ENCODE results near the gene XRCC2.
"Not testable (repeated sequence)": the region's sequence is repeated elsewhere in the genome, so short reads cannot be mapped to it uniquely, and the experiment has no call there.

The XRCC2 gene

GRCh38 chr7:152675759-152676636 lies at the start of gene XRCC2:
TSS of gene XRCC2 (minus strand) at chr7:152676141. CDS start at chr7:152676079, 62 bp downstream.
- peak; percentile 95 to 98 for DNase-seq (ENCODE audit: low read depth in 2 of 2)

GRCh38 chr7:152723364-152723763 lies 47.4 kb upstream of the XRCC2 start:
- DNase-seq (ENCODE audit: low read depth in 2 of 2), result no peak

DNA sequence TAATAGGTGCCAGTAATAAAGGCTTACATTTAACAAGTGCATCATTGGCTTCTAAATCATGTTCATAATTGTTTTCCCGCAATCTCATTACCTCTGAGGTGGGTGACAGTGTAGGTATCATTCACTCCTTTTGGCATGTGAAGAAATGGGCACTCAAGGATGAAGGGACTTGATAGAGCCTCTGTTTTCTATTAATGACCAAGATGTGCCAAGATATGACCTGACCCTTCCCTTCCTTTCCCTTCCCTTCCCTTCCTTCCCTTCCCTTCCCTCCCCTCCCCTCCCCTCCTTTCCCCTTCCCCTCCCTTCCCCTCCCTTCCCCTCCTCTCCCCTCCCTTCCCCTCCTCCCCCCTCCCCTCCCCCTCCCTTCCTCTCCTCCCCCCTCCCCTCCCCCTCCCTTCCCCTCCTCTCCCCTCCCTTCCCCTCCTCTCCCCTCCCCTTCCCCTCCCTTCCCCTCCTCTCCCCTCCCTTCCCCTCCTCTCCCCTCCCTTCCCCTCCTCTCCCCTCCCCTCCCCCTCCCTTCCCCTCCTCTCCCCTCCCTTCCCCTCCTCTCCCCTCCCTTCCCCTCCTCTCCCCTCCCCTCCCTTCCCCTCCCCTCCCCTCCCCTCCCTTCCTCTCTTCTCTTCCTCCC lies 36.6 kb upstream of the XRCC2 start:
- DNase-seq (ENCODE audit: low read depth in 2 of 2), result not testable (repeated sequence)

GRCh38 chr7:152711444-152711944 lies 35.6 kb upstream of the XRCC2 start:
- no peak for DNase-seq (ENCODE audit: low read depth in 2 of 2)

DNA sequence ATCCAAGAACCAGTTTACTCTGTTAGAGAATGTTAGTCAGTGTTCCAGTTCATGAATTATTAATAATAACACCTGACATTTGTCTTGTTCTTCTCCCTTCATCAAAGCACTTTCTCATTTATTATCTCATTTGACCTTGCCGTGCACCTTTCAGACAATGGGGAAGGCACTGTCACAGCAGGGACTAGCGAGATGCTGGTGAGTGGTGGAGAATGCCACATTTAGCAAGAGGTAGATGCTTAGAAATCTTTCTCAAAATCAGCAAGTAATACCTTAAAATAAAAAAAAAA lies 34.2 kb upstream of the XRCC2 start:
- no peak for DNase-seq (ENCODE audit: low read depth in 2 of 2)

- no peak for DNase-seq (ENCODE audit: low read depth in 2 of 2)
These were observed 33.6 kb upstream of the XRCC2 start for GRCh38 chr7:152709287-152710152.

DNA sequence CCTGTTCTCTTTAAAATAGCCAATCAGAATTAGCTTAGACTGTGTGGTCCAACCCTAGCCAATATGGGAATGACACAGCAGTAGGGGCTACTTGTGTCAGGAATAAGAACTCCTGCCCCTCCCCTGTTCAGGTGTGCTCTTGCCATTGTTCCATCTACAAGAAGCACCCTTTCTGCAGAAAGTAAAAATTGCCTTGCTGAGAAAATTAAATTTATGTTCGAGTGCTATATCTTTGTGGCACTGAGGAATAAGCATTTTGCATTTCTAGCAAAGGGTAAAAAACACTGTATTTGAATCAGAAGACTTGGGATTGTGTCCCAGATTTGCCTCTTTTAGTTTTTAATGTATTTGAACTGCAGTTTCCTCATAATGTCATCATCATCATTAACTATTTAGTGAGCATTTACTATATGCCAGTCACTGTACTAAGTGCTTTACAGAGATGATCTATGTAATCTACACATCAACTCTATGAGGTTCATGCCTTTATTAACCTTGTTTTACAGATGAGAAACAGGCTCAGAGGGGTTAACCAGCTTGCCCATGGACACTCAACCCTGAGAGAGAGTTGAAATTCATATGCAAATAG lies 28.9 kb upstream of the XRCC2 start:
- no peak for DNase-seq (ENCODE audit: low read depth in 2 of 2)

GRCh38 chr7:152699079-152699478 lies 23.1 kb upstream of the XRCC2 start:
- DNase-seq (ENCODE audit: low read depth in 2 of 2), result no peak

- not testable (repeated sequence) for DNase-seq (ENCODE audit: low read depth in 2 of 2)
These were observed 21.5 kb upstream of the XRCC2 start for GRCh38 chr7:152697268-152697974.

GRCh38 chr7:152692196-152692595 lies 16.3 kb upstream of the XRCC2 start:
- DNase-seq (ENCODE audit: low read depth in 2 of 2), result not testable (repeated sequence)

DNA sequence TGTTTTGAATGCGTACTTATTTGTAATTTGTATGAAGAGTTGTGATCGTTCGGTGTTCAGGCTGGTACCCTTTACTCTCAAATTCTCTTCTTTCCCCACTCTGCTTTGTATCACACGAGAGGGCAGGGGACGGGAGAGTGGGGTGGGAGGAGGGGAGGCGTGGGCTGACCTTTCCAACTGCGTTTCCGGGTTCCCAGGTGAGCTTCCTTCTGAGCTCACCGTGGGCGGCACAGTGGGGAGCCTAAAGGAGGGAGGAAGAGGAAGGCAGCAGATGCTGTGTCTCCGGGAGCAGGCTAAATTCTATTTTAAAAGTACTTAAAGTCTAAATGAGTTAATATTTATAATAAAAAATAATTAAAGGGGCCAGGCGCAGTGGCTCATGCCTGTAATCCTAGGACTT lies 7.4 kb upstream of the XRCC2 start:
- no peak for DNase-seq (ENCODE audit: low read depth in 2 of 2)

DNA sequence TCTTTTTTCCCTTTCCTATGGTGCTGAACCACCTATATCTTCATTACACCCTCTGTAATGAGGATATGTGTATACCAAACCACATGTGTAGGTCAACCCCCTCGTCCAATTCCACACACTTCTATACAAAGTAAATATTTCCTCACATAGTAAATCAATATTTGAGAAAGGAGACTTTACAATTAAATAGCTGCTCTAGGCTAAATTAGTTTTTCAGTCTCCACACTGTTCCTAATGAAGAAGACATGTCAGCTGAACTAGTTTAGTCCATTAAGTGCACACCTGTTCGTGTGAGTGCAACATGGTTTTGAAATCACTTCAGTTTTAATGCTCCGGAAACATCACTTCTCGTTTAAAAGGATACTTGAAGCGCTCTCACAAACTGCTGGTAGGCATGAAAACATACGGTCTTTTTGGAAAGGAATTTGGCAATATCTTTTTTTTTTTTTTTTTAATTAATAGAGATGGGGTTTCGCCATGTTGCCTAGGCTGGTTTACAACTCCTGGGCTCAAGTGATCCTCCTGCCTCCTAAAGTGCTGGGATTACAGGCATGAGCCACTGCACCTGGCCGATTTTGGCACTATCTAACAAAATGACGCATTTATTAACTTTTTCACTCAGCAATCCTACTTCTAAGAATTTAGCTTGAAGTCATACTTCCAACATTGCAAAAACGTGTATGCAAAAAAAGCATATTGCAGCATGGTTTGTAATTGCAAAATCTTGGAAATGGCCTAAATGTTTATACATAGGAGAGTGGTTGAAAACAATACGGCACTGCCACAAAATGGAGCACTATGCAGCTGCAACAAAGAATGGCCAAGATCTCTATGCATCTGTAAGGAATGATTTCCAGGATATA lies 2.1 kb upstream of the XRCC2 start:
- DNase-seq (ENCODE audit: low read depth in 2 of 2), result no peak

DNA sequence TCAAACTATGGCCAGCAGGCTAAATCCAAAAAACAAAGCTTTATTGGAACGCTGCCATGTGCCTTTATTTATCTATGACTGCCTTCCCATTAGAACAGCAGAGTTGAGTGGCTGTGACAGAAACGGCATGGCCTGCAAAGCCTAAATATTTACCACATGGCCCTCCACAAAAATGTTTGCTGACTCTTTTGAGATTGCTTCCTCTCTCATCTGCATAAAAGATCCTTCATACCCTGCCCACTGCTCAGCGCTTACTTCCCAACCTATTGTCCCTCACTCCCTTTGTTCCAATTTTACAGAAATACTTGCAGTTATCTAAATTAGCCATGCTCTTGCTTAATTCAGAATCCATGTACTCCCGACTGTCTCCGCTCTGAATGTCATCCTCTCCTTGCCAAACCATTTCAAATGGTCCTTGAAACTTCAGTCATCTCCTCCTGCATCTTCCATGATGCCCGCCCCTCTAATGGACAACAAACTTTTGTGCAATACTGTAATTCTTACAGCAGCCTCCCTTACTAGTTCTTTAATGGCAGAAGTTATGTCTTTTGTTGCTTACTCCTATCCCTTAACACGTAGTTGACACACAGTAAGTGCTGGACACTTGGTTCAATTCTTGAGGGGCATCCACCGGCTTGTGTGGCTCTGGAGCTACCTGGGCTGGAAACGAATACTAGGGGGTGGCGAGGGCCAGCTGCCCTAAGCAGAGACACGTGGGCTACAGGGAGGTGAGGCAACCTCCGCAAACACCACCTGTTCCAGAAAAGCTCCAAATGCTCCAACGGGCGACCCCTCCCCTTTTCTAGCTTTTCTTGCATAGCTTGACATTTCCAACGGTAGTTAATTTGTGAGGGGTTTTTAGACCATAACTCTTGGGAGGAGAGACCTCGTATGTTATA lies 832 bp downstream of the XRCC2 start:
- peak in 1 of 2 donors; percentile 2 for DNase-seq (ENCODE audit: low read depth in 2 of 2)

GRCh38 chr7:152673897-152674296 lies 2.0 kb downstream of the XRCC2 start:
- no peak for DNase-seq (ENCODE audit: low read depth in 2 of 2)

DNA sequence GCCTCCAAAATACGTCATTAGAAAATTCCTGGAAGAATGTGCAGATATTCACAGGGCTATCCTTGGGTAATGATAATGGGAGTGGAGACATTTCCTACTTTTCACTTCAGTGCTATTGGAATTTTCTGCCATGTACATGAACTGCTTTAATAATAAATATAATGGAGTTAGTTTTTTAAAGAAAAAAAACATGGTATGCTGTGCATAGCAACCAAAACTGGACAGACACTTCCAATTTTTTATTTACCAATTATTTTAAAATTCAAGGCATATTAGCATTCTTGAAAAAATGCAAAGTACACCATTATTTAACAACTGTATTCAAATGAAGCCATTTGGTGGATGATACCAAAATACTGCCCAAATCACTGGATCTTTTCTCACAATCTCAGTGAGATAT lies 3.3 kb downstream of the XRCC2 start:
- DNase-seq (ENCODE audit: low read depth in 2 of 2), result no peak

DNA sequence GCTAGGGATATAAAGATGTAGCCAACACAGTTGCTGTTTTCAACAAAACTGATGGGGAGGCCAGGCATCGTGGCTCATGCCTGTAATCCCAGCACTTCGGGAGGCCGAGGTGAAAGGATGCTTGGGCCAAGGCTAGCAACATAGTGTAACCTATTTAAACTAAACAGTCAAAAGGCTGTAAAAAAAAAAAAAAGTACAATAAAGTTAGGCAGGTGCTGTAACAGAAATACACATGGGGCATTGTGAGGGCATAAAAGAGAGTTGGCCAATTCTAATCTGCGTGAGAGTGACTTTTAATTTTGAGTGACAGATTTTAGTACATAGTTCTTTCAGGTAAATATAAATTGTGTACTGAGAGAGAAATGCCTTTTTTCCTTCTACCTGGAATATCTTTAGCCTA lies 6.2 kb downstream of the XRCC2 start:
- no peak for DNase-seq (ENCODE audit: low read depth in 2 of 2)

DNA sequence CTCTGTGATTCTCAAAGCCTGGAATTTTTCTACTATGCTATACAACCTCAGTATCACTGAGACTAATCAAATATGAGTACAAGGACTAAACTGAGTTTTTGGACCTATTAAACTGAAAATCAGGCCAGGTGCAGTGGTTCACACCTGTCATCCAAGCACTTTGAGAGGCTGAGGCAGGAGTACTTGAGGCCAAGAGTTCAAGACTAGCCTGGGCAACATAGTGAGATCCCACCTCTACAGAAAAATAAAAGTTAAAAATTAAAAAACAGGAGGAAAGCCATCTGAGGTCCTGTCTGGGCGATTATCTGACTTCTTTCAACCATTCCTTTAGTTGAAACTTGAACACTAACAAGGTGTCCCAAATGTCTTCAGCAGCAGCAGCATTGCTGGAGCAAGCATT lies 7.0 kb downstream of the XRCC2 start:
- no peak for DNase-seq (ENCODE audit: low read depth in 2 of 2)

GRCh38 chr7:152667958-152668357 lies 8.0 kb downstream of the XRCC2 start:
- DNase-seq (ENCODE audit: low read depth in 2 of 2), result no peak

DNA sequence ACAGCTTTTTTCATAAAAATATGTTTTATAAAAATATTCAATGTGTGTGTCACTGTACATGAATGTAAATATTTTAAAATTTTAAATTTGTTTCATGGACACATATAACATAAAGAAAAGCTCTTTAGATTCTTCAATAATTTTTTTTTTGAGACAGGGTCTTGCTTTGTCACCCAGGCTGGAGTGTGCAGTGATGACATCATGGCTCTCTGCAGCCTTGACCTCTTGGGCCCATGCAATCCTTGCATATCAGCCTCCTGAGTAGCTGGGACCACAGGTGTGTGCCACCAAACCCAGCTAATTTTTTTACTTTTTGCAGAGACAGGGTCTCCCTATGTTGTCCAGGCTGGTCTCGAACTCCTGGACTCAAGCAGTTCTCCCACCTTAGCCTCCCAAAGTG lies 9.9 kb downstream of the XRCC2 start:
- DNase-seq (ENCODE audit: low read depth in 2 of 2), result no peak
